RWPE1 (cell line): ENCODE results near the gene UST.
"Not testable (repeated sequence)": the region's sequence is repeated elsewhere in the genome, so short reads cannot be mapped to it uniquely, and the experiment has no call there.

Source experiments
- CTCF ChIA-PET: fragments of 350-600 bp; sonication (Branson Sonifier 250); formaldehyde crosslinking; extraction: SDS; loops from one replicate; lab custom pipeline; 2021; lab: Yijun Ruan, JAX
- POLR2A ChIA-PET: fragments of 400-600 bp; formaldehyde crosslinking; extraction: SDS; loops from one replicate; lab custom pipeline; 2020; ENCODE audit warnings: antibody characterized with exemption; ENCODE audit not compliant: low non-redundant PET; lab: Yijun Ruan, JAX
- DNase-seq: peaks from one replicate; pipeline ENCODE4 v3.0.0; 2012; ENCODE audit warnings: low spot score
- H3K27ac ChIP-seq: fragments of 450-650 bp; 2 replicates; pipeline ENCODE4 v1.5.1; 2017
- CTCF ChIP-seq: fragments of 450-650 bp; conservative IDR thresholded peaks from 2 replicates; pipeline ENCODE4 v1.5.1; 2017; ENCODE audit warnings: low read depth, mild to moderate bottlenecking

Gene UST

GRCh38 chr6:148954934-148955333 is 208.1 kb downstream of the UST start:
- CTCF ChIA-PET = interaction anchor here (0.7 kb wide), 1 partner anchor 317 kb away, joined by 3 read pairs; no protein-coding TSS in a partner anchor
- DNase-seq = no peak
- TF ChIP-seq CTCF = no peak
- H3K27ac ChIP-seq = no peak overlapping the region
- POLR2A ChIA-PET = no interaction called here

- POLR2A ChIA-PET = no interaction called here
- no peak for DNase-seq
- no peak overlapping the region for H3K27ac ChIP-seq
- no peak for TF ChIP-seq CTCF
- CTCF ChIA-PET = interaction anchor here (0.7 kb wide), 2 partner anchors 317 to 377 kb away, joined by 3 read pairs; no protein-coding TSS in a partner anchor
Measured at GRCh38 chr6:148955441-148955840, 208.6 kb downstream of the UST start.

GRCh38 chr6:148956163-148956562 is 209.3 kb downstream of the UST start:
- POLR2A ChIA-PET, DNase-seq: not testable (repeated sequence)
- CTCF ChIA-PET = interaction anchor here (0.7 kb wide), 1 partner anchor 378 kb away, joined by 3 read pairs; no protein-coding TSS in a partner anchor

GRCh38 chr6:148957752-148958151 is 210.9 kb downstream of the UST start:
- no peak overlapping the region for H3K27ac ChIP-seq
- CTCF ChIA-PET = interaction anchor here (1.0 to 1.8 kb wide), 2 partner anchors 16 to 380 kb away, joined by 3 to 6 read pairs; no protein-coding TSS in a partner anchor
- POLR2A ChIA-PET = no interaction called here
- DNase-seq = no peak
- TF ChIP-seq CTCF = no peak

More at GRCh38 chr6:148956163-148956562, 209.3 kb downstream of the UST start:
- H3K27ac ChIP-seq = not testable (repeated sequence)

- CTCF ChIA-PET = interaction anchor here (1.9 kb wide), 1 partner anchor 381 kb away, joined by 6 read pairs; no protein-coding TSS in a partner anchor
Measured at GRCh38 chr6:148959008-148959407, 212.2 kb downstream of the UST start.

GRCh38 chr6:148959501-148959900 is 212.7 kb downstream of the UST start:
- CTCF ChIA-PET = interaction anchor here (1.9 kb wide), 1 partner anchor 382 kb away, joined by 6 read pairs; no protein-coding TSS in a partner anchor
- no peak for DNase-seq
- no peak overlapping the region for H3K27ac ChIP-seq
- POLR2A ChIA-PET = no interaction called here
- TF ChIP-seq CTCF = no peak

More at GRCh38 chr6:148959008-148959407, 212.2 kb downstream of the UST start:
- no peak overlapping the region for H3K27ac ChIP-seq
- DNase-seq = no peak
- POLR2A ChIA-PET = no interaction called here
- no peak for TF ChIP-seq CTCF

- no peak for TF ChIP-seq CTCF
- POLR2A ChIA-PET = no interaction called here
- no peak for DNase-seq
- no peak overlapping the region for H3K27ac ChIP-seq
- CTCF ChIA-PET = no interaction called here
Measured at GRCh38 chr6:148962854-148963515, 216.2 kb downstream of the UST start.
